GM19372 (cell line): Measurements from ENCODE around the gene TBC1D7.

ENCODE experiments used
- ATAC-seq: cut with Tn5 transposase; IDR thresholded peaks from one replicate; pipeline ENCODE4 v1.9.1; 2021; ENCODE audit warnings: mild to moderate bottlenecking, low read depth, moderate library complexity; ENCODE audit not compliant: unreplicated experiment

TBC1D7 gene

GRCh38 chr6:13273931-13274706, 54.2 kb downstream of the TBC1D7 start:
- ATAC-seq = peak; percentile 51

GRCh38 chr6:13273202-13273930, 55.0 kb downstream of the TBC1D7 start:
- ATAC-seq = no peak

GRCh38 chr6:13272131-13273046, 55.9 kb downstream of the TBC1D7 start:
- ATAC-seq = peak; percentile 67

- ATAC-seq = no peak
Measured at GRCh38 chr6:13268913-13269518, 59.3 kb downstream of the TBC1D7 start.

- no peak for ATAC-seq
Measured at GRCh38 chr6:13267142-13267651, 61.1 kb downstream of the TBC1D7 start.

GRCh38 chr6:13263669-13264068, 64.7 kb downstream of the TBC1D7 start:
- ATAC-seq = no peak

GRCh38 chr6:13262302-13263230, 65.8 kb downstream of the TBC1D7 start:
- no peak for ATAC-seq

GRCh38 chr6:13261464-13261994, 66.8 kb downstream of the TBC1D7 start:
- ATAC-seq = peak; percentile 48

- ATAC-seq = no peak
Measured at GRCh38 chr6:13260831-13261230, 67.5 kb downstream of the TBC1D7 start.

GRCh38 chr6:13260101-13260598, 68.2 kb downstream of the TBC1D7 start:
- no peak for ATAC-seq

GRCh38 chr6:13259393-13259792, 68.9 kb downstream of the TBC1D7 start:
- peak; percentile 32 for ATAC-seq

- ATAC-seq = no peak
Measured at GRCh38 chr6:13256266-13257001, 71.9 kb downstream of the TBC1D7 start.
